PC-3 (cell line): Measurements from ENCODE around the gene CFAP54. TPM values are rescaled to one million over a fixed set of nuclear protein-coding genes. Genes with fewer than 3 reads are reported as not detected.

Experiments
- ATAC-seq: fragments of 200-7000 bp; cut with Tn5 transposase; 2 replicates; pipeline ENCODE4 v1.9.1; 2020; ENCODE audit warnings: mild to moderate bottlenecking, moderate library complexity
- BruUV-seq: library from RNA; stranded (reverse); fragments of 400-500 nt; replicated peaks from 2 replicates; lab custom pipeline; 2021; lab: Mats Ljungman, UMichigan
- CTCF ChIA-PET: fragments of 300-600 bp; sonication (Branson Sonifier 250); formaldehyde crosslinking; loops from one replicate; lab custom pipeline; 2022; ENCODE audit warnings: antibody characterized with exemption; lab: Charles Lee
- POLR2A ChIA-PET: fragments of 300-600 bp; sonication (Branson Sonifier 250); formaldehyde crosslinking; loops from one replicate; lab custom pipeline; 2022; ENCODE audit warnings: antibody characterized with exemption; ENCODE audit not compliant: unreplicated experiment; lab: Charles Lee
- DNase-seq: peaks from one replicate; pipeline ENCODE4 v3.0.0-alpha.2; 2015
- H2AFZ ChIP-seq: fragments of 300-600 bp; sonication (generic); 2 replicates; pipeline ENCODE4 v1.6.0; 2016; ENCODE audit warnings: antibody characterized with exemption, low read length
- H3F3A ChIP-seq: fragments of 300-600 bp; sonication (generic); one replicate; pipeline ENCODE4 v1.6.0; 2017; ENCODE audit warnings: antibody characterized with exemption, low read length, control low read depth, mild to moderate bottlenecking; ENCODE audit not compliant: unreplicated experiment
- H3K27ac ChIP-seq: fragments of 300-600 bp; sonication (generic); 2 replicates; pipeline ENCODE4 v1.5.1; 2016; ENCODE audit warnings: mild to moderate bottlenecking, low read length
- H3K27me3 ChIP-seq: fragments of 300-600 bp; sonication (generic); 2 replicates; pipeline ENCODE4 v1.6.1; 2016; ENCODE audit warnings: low read length, mixed read lengths
- H3K36me3 ChIP-seq: fragments of 300-600 bp; sonication (generic); 2 replicates; pipeline ENCODE4 v1.6.1; 2016; ENCODE audit warnings: low read depth, mixed run types, low read length, mixed read lengths
- H3K4me1 ChIP-seq: fragments of 300-600 bp; sonication (generic); 2 replicates; pipeline ENCODE4 v1.5.1; 2016; ENCODE audit warnings: low read length; ENCODE audit not compliant: insufficient read depth
- H3K4me2 ChIP-seq: fragments of 300-600 bp; sonication (generic); 2 replicates; pipeline ENCODE4 v1.6.0; 2016; ENCODE audit warnings: low read length
- H3K4me3 ChIP-seq: fragments of 300-600 bp; sonication (generic); 2 replicates; pipeline ENCODE4 v1.5.1; 2016; ENCODE audit warnings: mild to moderate bottlenecking, low read length, mixed read lengths
- H3K79me2 ChIP-seq: fragments of 300-600 bp; sonication (generic); 2 replicates; pipeline ENCODE4 v1.6.1; 2017; ENCODE audit warnings: low read length, mixed read lengths
- H3K9ac ChIP-seq: fragments of 300-600 bp; sonication (generic); 2 replicates; pipeline ENCODE4 v1.6.0; 2016; ENCODE audit warnings: mild to moderate bottlenecking, low read length
- H3K9me2 ChIP-seq: fragments of 300-600 bp; sonication (generic); replicated peaks from 2 replicates; pipeline ENCODE4 v1.6.1; 2016; ENCODE audit warnings: mixed run types, low read length, mixed read lengths
- H3K9me3 ChIP-seq: fragments of 300-600 bp; sonication (generic); 2 replicates; pipeline ENCODE4 v1.6.1; 2016; ENCODE audit warnings: low read length, mixed read lengths
- H4K20me1 ChIP-seq: fragments of 300-600 bp; sonication (generic); 2 replicates; pipeline ENCODE4 v1.6.1; 2016; ENCODE audit warnings: low read length, mixed read lengths
- EZH2 ChIP-seq: fragments of 300-600 bp; sonication (generic); IDR thresholded peaks from one replicate; pipeline ENCODE4 v1.6.1; 2017; ENCODE audit warnings: antibody characterized with exemption, mild to moderate bottlenecking, low read length; ENCODE audit not compliant: unreplicated experiment
- EZH2phosphoT487 ChIP-seq: fragments of 300-600 bp; sonication (generic); IDR thresholded peaks from 2 replicates; pipeline ENCODE4 v1.6.1; 2018; ENCODE audit warnings: mild to moderate bottlenecking, antibody characterized with exemption, low read length, borderline replicate concordance
- intact Hi-C: fragments of 100-400 bp; cut with micrococcal nuclease; formaldehyde crosslinking; loops from 2 replicates; pipeline ENCODE4 v1.9.0; 2023
- total RNA-seq: library from RNA; depleted of rRNA; stranded (reverse); fragments of >200 nt; gene quantifications from 2 replicates; pipeline ENCODE4 v1.2.3, GENCODE V29; 2014
- TF ChIP-seq, protein P1 (sequence below): fragments of 300-600 bp; sonication (generic); conservative IDR thresholded peaks from 2 replicates; pipeline ENCODE4 v1.5.1; 2017; ENCODE audit warnings: antibody characterized with exemption, low read depth, mild to moderate bottlenecking, low read length

The CFAP54 gene
- total RNA-seq, 1 experiment from 2014 or later: 0.77 TPM

DNA sequence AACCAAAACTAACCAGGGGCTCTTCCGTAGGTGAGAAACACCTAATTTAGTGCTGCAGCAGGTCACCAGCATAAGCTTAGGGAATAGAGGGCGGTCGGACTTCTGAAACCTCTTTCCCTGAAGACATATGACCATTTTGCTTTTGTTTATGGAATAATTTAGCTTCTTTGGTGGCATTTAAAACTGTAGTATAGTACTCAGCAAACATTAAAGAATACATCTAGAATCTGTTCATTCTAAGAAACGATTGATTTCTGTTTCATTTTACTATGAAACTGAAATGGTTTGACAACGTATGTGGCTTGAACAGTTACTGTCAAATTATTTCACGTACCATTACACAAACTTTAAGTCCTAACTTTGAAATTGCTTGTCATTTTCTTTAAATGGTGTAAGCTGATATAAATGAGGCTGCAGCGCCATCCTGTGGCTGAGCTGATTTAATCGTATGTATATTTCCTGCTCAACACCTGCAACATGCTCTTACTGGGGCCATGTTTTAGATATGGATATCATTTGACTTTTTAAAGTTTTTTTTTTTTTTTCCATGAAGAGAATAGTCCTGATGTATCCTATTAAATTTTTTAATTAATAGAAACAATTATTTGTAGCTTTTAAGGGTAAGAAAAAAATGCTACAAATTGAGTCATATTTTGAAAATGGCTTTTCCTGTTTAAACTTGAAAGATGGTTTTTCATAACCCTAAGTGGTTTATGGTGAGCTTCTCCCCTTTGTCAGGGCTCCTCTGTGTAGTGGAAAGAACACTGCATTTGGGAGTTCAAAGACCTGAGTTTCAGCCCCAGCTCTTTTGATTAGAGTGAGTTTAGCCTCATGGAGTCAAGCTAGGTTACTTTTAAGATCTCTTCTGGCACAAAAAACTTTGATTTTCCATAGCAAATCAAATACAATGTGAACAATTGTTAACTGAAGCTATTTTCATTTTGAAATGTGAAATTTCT is 27.4 kb downstream of the CFAP54 start:
- Histone ChIP-seq H3K79me2 (no peaks in the 10 kb centered on the region), H3K4me2 (peak overlapping the region; percentile 74), H3K27ac (no peak overlapping the region), H3K4me1 (peaks cover 10% of the 10 kb centered on the region; the same call in 1 of the 2 replicates), H3K4me3 (peak overlapping the region; percentile 46), H3K9me2 (no peaks in the 10 kb centered on the region), H4K20me1 (no peaks in the 10 kb centered on the region), H2AFZ (peak overlapping the region; percentile 77), H3K9ac (0 out of 2 replicates have a peak overlapping the region, but pooled peaks have one; percentile 31), H3K9me3 (no peaks in the 10 kb centered on the region), H3F3A (no peaks in the 10 kb centered on the region), H3K36me3 (no peaks in the 10 kb centered on the region), H3K27me3 (no peaks in the 10 kb centered on the region)
- BruUV-seq: no TSS peak
- intact Hi-C loops: loop anchor here (1.0 to 10.0 kb wide), 5 partner anchors 28 to 454 kb away; partner anchors contain the start of gene CFAP54
- peak; percentile 69 for ATAC-seq
- TF ChIP-seq EZH2phosphoT487: no peak
- TF ChIP-seq, protein P1, sequence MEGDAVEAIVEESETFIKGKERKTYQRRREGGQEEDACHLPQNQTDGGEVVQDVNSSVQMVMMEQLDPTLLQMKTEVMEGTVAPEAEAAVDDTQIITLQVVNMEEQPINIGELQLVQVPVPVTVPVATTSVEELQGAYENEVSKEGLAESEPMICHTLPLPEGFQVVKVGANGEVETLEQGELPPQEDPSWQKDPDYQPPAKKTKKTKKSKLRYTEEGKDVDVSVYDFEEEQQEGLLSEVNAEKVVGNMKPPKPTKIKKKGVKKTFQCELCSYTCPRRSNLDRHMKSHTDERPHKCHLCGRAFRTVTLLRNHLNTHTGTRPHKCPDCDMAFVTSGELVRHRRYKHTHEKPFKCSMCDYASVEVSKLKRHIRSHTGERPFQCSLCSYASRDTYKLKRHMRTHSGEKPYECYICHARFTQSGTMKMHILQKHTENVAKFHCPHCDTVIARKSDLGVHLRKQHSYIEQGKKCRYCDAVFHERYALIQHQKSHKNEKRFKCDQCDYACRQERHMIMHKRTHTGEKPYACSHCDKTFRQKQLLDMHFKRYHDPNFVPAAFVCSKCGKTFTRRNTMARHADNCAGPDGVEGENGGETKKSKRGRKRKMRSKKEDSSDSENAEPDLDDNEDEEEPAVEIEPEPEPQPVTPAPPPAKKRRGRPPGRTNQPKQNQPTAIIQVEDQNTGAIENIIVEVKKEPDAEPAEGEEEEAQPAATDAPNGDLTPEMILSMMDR: peak; percentile 88
- CTCF ChIA-PET: interaction anchor here (0.6 to 1.3 kb wide), 6 partner anchors 116 to 302 kb away, joined by 4 to 13 read pairs (median 5); partner anchors contain the start of gene CDK17
- peak; percentile 91 for DNase-seq
- POLR2A ChIA-PET: no interaction called here

DNA sequence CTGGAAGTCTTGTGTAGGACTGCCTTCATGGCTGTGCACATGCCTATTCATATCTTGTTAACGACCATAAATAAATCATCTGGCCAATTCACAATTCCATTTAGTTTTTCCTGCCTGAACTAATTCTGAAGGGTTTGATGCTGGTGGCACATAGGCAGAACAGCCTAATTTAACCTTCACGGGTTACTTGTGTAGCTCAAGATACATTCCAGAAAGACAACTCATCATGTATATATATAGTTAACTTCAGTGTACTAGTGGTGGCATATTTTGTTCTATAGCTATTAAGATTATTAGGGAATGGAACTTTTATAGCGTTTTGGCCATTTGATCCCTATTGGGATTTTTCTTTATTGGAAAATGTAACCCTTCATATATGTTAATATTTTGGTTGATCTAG is 31.4 kb downstream of the CFAP54 start:
- Histone ChIP-seq H3K27ac (no peak overlapping the region), H3K9me3 (no peaks in the 10 kb centered on the region), H2AFZ (no peak overlapping the region), H3K79me2 (no peaks in the 10 kb centered on the region), H3K4me2 (no peak overlapping the region), H3K27me3 (no peaks in the 10 kb centered on the region), H3K36me3 (no peaks in the 10 kb centered on the region), H3K4me3 (no peak overlapping the region), H3K4me1 (peaks cover 10% of the 10 kb centered on the region; the same call in 1 of the 2 replicates), H3F3A (no peaks in the 10 kb centered on the region), H3K9ac (no peak overlapping the region), H3K9me2 (no peaks in the 10 kb centered on the region), H4K20me1 (no peaks in the 10 kb centered on the region)
- intact Hi-C loops: no loop called here
- TF ChIP-seq EZH2phosphoT487: no peak
- TF ChIP-seq, protein P1: no peak
- no peak for TF ChIP-seq EZH2
- BruUV-seq: no TSS peak
- ChIA-PET POLR2A (no interaction called here), CTCF (interaction anchor here (0.6 kb wide), 1 partner anchor 228 kb away, joined by 3 read pairs; no protein-coding TSS in a partner anchor)
- ATAC-seq: peak; percentile 60
- peak; percentile 28 for DNase-seq
